GM23248 (cell line): ENCODE measurements around the gene DNAI7.

Experiments used
- EZH2 ChIP-seq: fragments of 200-600 bp; sonication (generic); IDR thresholded peaks from 2 replicates; pipeline ENCODE4 v1.6.1; 2018; ENCODE audit warnings: antibody characterized with exemption, mild to moderate bottlenecking; ENCODE audit not compliant: insufficient read depth, poor library complexity, severe bottlenecking
- EZH2phosphoT487 ChIP-seq: fragments of 200-600 bp; sonication (generic); IDR thresholded peaks from 2 replicates; pipeline ENCODE4 v1.6.1; 2018; ENCODE audit warnings: antibody characterized with exemption, moderate library complexity, mild to moderate bottlenecking, low read depth; ENCODE audit not compliant: insufficient read depth

DNA sequence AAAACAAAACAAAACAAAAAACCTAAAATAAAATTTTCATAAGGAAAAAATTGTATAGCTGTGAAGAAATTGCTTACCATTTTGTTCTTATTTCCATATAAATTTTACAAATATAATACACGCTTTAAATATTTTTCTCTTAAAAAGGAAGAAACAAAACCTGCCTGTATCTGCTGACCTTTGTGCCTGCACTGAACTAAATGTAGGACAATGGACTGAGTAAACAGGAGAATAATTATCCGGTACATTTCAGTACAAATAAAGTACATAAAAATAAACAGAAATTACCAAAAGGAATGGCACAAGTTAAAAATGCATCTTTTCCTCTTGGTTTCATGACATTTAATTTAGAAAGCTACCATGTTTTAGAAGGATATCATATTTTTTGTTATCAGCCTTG is 112.3 kb downstream of the DNAI7 start:
- TF ChIP-seq EZH2 (no peak), EZH2phosphoT487 (no peak)
